Activated naive CD4-positive, alpha-beta T cell treated with anti-CD3 and anti-CD28 coated beads, Interleukin-2, amount 10 ng/mL, durations not matched to agents 7 days and 5 days (primary cell): ENCODE measurements around the gene SYNPR.

Experiments
- CTCF ChIA-PET: fragments of 350-600 bp; sonication (Branson Sonifier 250); formaldehyde crosslinking; loops from one replicate; lab custom pipeline; 2021; ENCODE audit warnings: antibody characterized with exemption; lab: Charles Lee
- DNase-seq: peaks from one replicate; pipeline ENCODE4 v3.0.0-alpha.2; 2020
- H3K27ac Mint-ChIP-seq: one replicate; pipeline ENCODE4 v1.8.0; 2021; ENCODE audit warnings: mild to moderate bottlenecking, moderate library complexity, mixed read lengths
- H3K27me3 Mint-ChIP-seq: one replicate; pipeline ENCODE4 v1.8.0; 2021; ENCODE audit warnings: mild to moderate bottlenecking, mixed read lengths
- H3K36me3 Mint-ChIP-seq: one replicate; pipeline ENCODE4 v1.8.0; 2021; ENCODE audit warnings: mixed read lengths
- H3K4me1 Mint-ChIP-seq: one replicate; pipeline ENCODE4 v1.8.0; 2021; ENCODE audit warnings: mixed read lengths
- H3K4me3 Mint-ChIP-seq: one replicate; pipeline ENCODE4 v1.8.0; 2021; ENCODE audit warnings: mild to moderate bottlenecking, moderate library complexity, mixed read lengths
- H3K9me3 Mint-ChIP-seq: one replicate; pipeline ENCODE4 v1.8.0; 2021; ENCODE audit warnings: mixed read lengths

Gene SYNPR

GRCh38 chr3:63370094-63370493 lies 92.0 kb downstream of the SYNPR start:
- CTCF ChIA-PET, result no interaction called here
- Mint-ChIP-seq H3K9me3 (no peaks in the 10 kb centered on the region), H3K4me3 (no peak overlapping the region), H3K27ac (no peak overlapping the region), H3K27me3 (no peaks in the 10 kb centered on the region), H3K4me1 (no peaks in the 10 kb centered on the region), H3K36me3 (no peaks in the 10 kb centered on the region)
- no peak for DNase-seq

GRCh38 chr3:63383040-63383439 lies 104.9 kb downstream of the SYNPR start:
- no peaks in the 10 kb centered on the region for H3K4me1 Mint-ChIP-seq

GRCh38 chr3:63384382-63384781 lies 106.3 kb downstream of the SYNPR start:
- CTCF ChIA-PET, result no interaction called here
- no peaks in the 10 kb centered on the region for H3K4me1 Mint-ChIP-seq
- H3K9me3 Mint-ChIP-seq, result no peaks in the 10 kb centered on the region
- H3K27ac Mint-ChIP-seq, result no peak overlapping the region
- H3K36me3 Mint-ChIP-seq, result no peaks in the 10 kb centered on the region
- H3K4me3 Mint-ChIP-seq, result no peak overlapping the region
- no peak for DNase-seq
- no peaks in the 10 kb centered on the region for H3K27me3 Mint-ChIP-seq

More at GRCh38 chr3:63383040-63383439, 104.9 kb downstream of the SYNPR start:
- DNase-seq, result no peak
- no peaks in the 10 kb centered on the region for H3K36me3 Mint-ChIP-seq
- H3K27me3 Mint-ChIP-seq, result no peaks in the 10 kb centered on the region
- CTCF ChIA-PET, result no interaction called here
- no peaks in the 10 kb centered on the region for H3K9me3 Mint-ChIP-seq
- no peak overlapping the region for H3K27ac Mint-ChIP-seq
- no peak overlapping the region for H3K4me3 Mint-ChIP-seq

GRCh38 chr3:63385629-63386028 lies 107.5 kb downstream of the SYNPR start:
- no peaks in the 10 kb centered on the region for H3K36me3 Mint-ChIP-seq
- no peak for DNase-seq
- CTCF ChIA-PET, result no interaction called here
- H3K9me3 Mint-ChIP-seq, result no peaks in the 10 kb centered on the region
- no peak overlapping the region for H3K4me3 Mint-ChIP-seq
- H3K4me1 Mint-ChIP-seq, result no peaks in the 10 kb centered on the region
- no peak overlapping the region for H3K27ac Mint-ChIP-seq
- H3K27me3 Mint-ChIP-seq, result no peaks in the 10 kb centered on the region

GRCh38 chr3:63386568-63386967 lies 108.5 kb downstream of the SYNPR start:
- no peak for DNase-seq
- H3K4me1 Mint-ChIP-seq, result no peaks in the 10 kb centered on the region
- no peaks in the 10 kb centered on the region for H3K9me3 Mint-ChIP-seq
- H3K27ac Mint-ChIP-seq, result no peak overlapping the region
- no peaks in the 10 kb centered on the region for H3K36me3 Mint-ChIP-seq
- no peaks in the 10 kb centered on the region for H3K27me3 Mint-ChIP-seq
- CTCF ChIA-PET, result no interaction called here
- no peak overlapping the region for H3K4me3 Mint-ChIP-seq

GRCh38 chr3:63387568-63387967 lies 109.5 kb downstream of the SYNPR start:
- Mint-ChIP-seq H3K27me3 (no peaks in the 10 kb centered on the region), H3K9me3 (no peaks in the 10 kb centered on the region), H3K4me3 (no peak overlapping the region), H3K4me1 (no peaks in the 10 kb centered on the region), H3K36me3 (no peaks in the 10 kb centered on the region), H3K27ac (no peak overlapping the region)
- CTCF ChIA-PET, result no interaction called here
- DNase-seq, result no peak

- H3K27ac Mint-ChIP-seq, result no peak overlapping the region
- H3K27me3 Mint-ChIP-seq, result no peaks in the 10 kb centered on the region
- H3K4me3 Mint-ChIP-seq, result no peak overlapping the region
- no peak for DNase-seq
- H3K4me1 Mint-ChIP-seq, result no peaks in the 10 kb centered on the region
- H3K36me3 Mint-ChIP-seq, result no peaks in the 10 kb centered on the region
- H3K9me3 Mint-ChIP-seq, result no peaks in the 10 kb centered on the region
- CTCF ChIA-PET, result no interaction called here
These were observed 112.7 kb downstream of the SYNPR start for GRCh38 chr3:63390710-63391230.

- Mint-ChIP-seq H3K4me1 (no peaks in the 10 kb centered on the region), H3K9me3 (no peaks in the 10 kb centered on the region), H3K36me3 (no peaks in the 10 kb centered on the region), H3K27ac (no peak overlapping the region), H3K27me3 (no peaks in the 10 kb centered on the region), H3K4me3 (no peak overlapping the region)
- no peak for DNase-seq
- CTCF ChIA-PET, result no interaction called here
These were observed 117.9 kb downstream of the SYNPR start for GRCh38 chr3:63395960-63396359.

GRCh38 chr3:63400246-63400860 lies 122.2 kb downstream of the SYNPR start:
- Mint-ChIP-seq H3K4me1 (no peaks in the 10 kb centered on the region), H3K9me3 (no peaks in the 10 kb centered on the region), H3K27me3 (no peaks in the 10 kb centered on the region), H3K27ac (no peak overlapping the region), H3K4me3 (no peak overlapping the region), H3K36me3 (no peaks in the 10 kb centered on the region)
- DNase-seq, result no peak
- CTCF ChIA-PET, result no interaction called here

GRCh38 chr3:63405882-63406281 lies 127.8 kb downstream of the SYNPR start:
- no peaks in the 10 kb centered on the region for H3K9me3 Mint-ChIP-seq
- no peaks in the 10 kb centered on the region for H3K36me3 Mint-ChIP-seq
- no peaks in the 10 kb centered on the region for H3K27me3 Mint-ChIP-seq
- no peak for DNase-seq
- no peak overlapping the region for H3K4me3 Mint-ChIP-seq
- H3K4me1 Mint-ChIP-seq, result no peaks in the 10 kb centered on the region
- CTCF ChIA-PET, result no interaction called here
- H3K27ac Mint-ChIP-seq, result no peak overlapping the region

- no peaks in the 10 kb centered on the region for H3K36me3 Mint-ChIP-seq
- no peaks in the 10 kb centered on the region for H3K27me3 Mint-ChIP-seq
- CTCF ChIA-PET, result interaction anchor here (1.2 kb wide), 1 partner anchor 10 kb away, joined by 3 read pairs; no protein-coding TSS in a partner anchor
- no peak for DNase-seq
- H3K9me3 Mint-ChIP-seq, result no peaks in the 10 kb centered on the region
- H3K27ac Mint-ChIP-seq, result no peak overlapping the region
- H3K4me3 Mint-ChIP-seq, result no peak overlapping the region
- H3K4me1 Mint-ChIP-seq, result no peaks in the 10 kb centered on the region
These were observed 135.4 kb downstream of the SYNPR start for GRCh38 chr3:63413523-63413922.

GRCh38 chr3:63414607-63415006 lies 136.5 kb downstream of the SYNPR start:
- Mint-ChIP-seq H3K4me1 (no peaks in the 10 kb centered on the region), H3K27me3 (no peaks in the 10 kb centered on the region), H3K4me3 (no peak overlapping the region), H3K9me3 (no peaks in the 10 kb centered on the region), H3K36me3 (no peaks in the 10 kb centered on the region), H3K27ac (no peak overlapping the region)
- CTCF ChIA-PET, result no interaction called here
- no peak for DNase-seq

- Mint-ChIP-seq H3K27ac (no peak overlapping the region), H3K4me3 (no peak overlapping the region), H3K9me3 (peaks cover 1% of the 10 kb centered on the region), H3K4me1 (no peaks in the 10 kb centered on the region), H3K36me3 (no peaks in the 10 kb centered on the region), H3K27me3 (no peaks in the 10 kb centered on the region)
- CTCF ChIA-PET, result no interaction called here
- no peak for DNase-seq
These were observed 151.8 kb downstream of the SYNPR start for GRCh38 chr3:63429905-63430304.

- Mint-ChIP-seq H3K27me3 (no peaks in the 10 kb centered on the region), H3K4me1 (no peaks in the 10 kb centered on the region), H3K4me3 (no peak overlapping the region), H3K9me3 (peaks cover 1% of the 10 kb centered on the region), H3K36me3 (no peaks in the 10 kb centered on the region), H3K27ac (no peak overlapping the region)
- CTCF ChIA-PET, result no interaction called here
- no peak for DNase-seq
These were observed 152.8 kb downstream of the SYNPR start for GRCh38 chr3:63430875-63431274.

GRCh38 chr3:63437858-63438257 lies 159.8 kb downstream of the SYNPR start:
- Mint-ChIP-seq H3K4me3 (no peak overlapping the region), H3K9me3 (no peaks in the 10 kb centered on the region), H3K36me3 (no peaks in the 10 kb centered on the region), H3K27me3 (no peaks in the 10 kb centered on the region), H3K4me1 (no peaks in the 10 kb centered on the region), H3K27ac (no peak overlapping the region)
- CTCF ChIA-PET, result interaction anchor here (0.9 kb wide), 1 partner anchor 15 kb away, joined by 3 read pairs; no protein-coding TSS in a partner anchor
- DNase-seq, result no peak
